ENCODE measurements around the gene TRIM39.

Gene TRIM39

GRCh38 chr6:30349421-30350177, 22.9 kb downstream of the TRIM39 start:
- CTCF ChIA-PET = interaction anchor here (0.6 kb wide), 1 partner anchor 20 kb away, joined by 3 read pairs; no protein-coding TSS in a partner anchor
- POLR2A ChIA-PET = no interaction called here
- Histone ChIP-seq H3K4me1 (ENCODE audit: control insufficient read depth, insufficient read depth, low read length) (peaks cover 3% of the 10 kb centered on the region; the same call in 1 of the 2 replicates), H3K4me3 (ENCODE audit: low read depth, low read length) (no peak overlapping the region), H3K9me3 (ENCODE audit: control insufficient read depth, insufficient read depth, low read depth, low read length) (no peaks in the 10 kb centered on the region), H3K36me3 (ENCODE audit: control insufficient read depth in 2 of 2, insufficient read depth in 1 of 2, low read length in 2 of 2) (peaks cover 7 to 15% of the 10 kb centered on the region in 2 experiments; a peak in 2 of 3 replicates), H3K27ac (ENCODE audit: extremely low read depth, low read depth, low read length) (no peak overlapping the region)
- no peak for TF ChIP-seq ZNF449 (tag by site-specific recombination; IDR thresholded peaks at IDR 0.05)
- no peak for TF ChIP-seq PATZ1 (tag by site-specific recombination; IDR thresholded peaks at IDR 0.05)
- no peak for TF ChIP-seq SP2 (tag by site-specific recombination; IDR thresholded peaks at IDR 0.05)
- TF ChIP-seq ZNF292 (tag by site-specific recombination; IDR thresholded peaks at IDR 0.05; ENCODE audit: borderline replicate concordance, low read depth) = no peak
- TF ChIP-seq ZNF223 (tag by site-specific recombination; IDR thresholded peaks at IDR 0.05) = no peak
- TF ChIP-seq ZNF544 (tag by site-specific recombination; IDR thresholded peaks at IDR 0.05) = no peak
- no peak for TF ChIP-seq KLF10 (tag by site-specific recombination; IDR thresholded peaks at IDR 0.05)
- TF ChIP-seq ZSCAN5A (tag by site-specific recombination; IDR thresholded peaks at IDR 0.05) = no peak
- no peak for TF ChIP-seq ZNF585B (tag by site-specific recombination; IDR thresholded peaks at IDR 0.05)
- TF ChIP-seq ZNF624 (tag by site-specific recombination; IDR thresholded peaks at IDR 0.05) = no peak
- TF ChIP-seq ZNF169 (tag by site-specific recombination; IDR thresholded peaks at IDR 0.05) = no peak
- no peak for TF ChIP-seq ZNF558 (tag by site-specific recombination; IDR thresholded peaks at IDR 0.05)
- no peak for TF ChIP-seq ZBTB11 (tag by site-specific recombination; conservative IDR thresholded peaks at IDR 0.05; ENCODE audit: low read depth)
- no peak for TF ChIP-seq ZNF114 (tag by site-specific recombination; IDR thresholded peaks at IDR 0.05)
- TF ChIP-seq BCL6B (tag by site-specific recombination; IDR thresholded peaks at IDR 0.05) = no peak
- no peak for TF ChIP-seq CTCF (tag by site-specific recombination; IDR thresholded peaks at IDR 0.05)
- TF ChIP-seq KLF8 (tag by site-specific recombination; IDR thresholded peaks at IDR 0.05) = no peak
- no peak for TF ChIP-seq ZBTB20 (tag by site-specific recombination; IDR thresholded peaks at IDR 0.05)
